Spleen (tissue), 11 donors: ENCODE data around the gene RARRES2. TPM values are rescaled to one million over a fixed set of nuclear protein-coding genes. Genes with fewer than 3 reads are reported as not detected.
A peak's percentile ranks its signal among the peaks of the same experiment; 100 is the strongest.

Source experiments
- DNase-seq: peaks from one replicate; pipeline ENCODE4 v3.0.0-alpha.2; 2020
- H3K27ac ChIP-seq, 8 donors: fragments of 200-600 bp; sonication (generic) in 7 of 8; 1 replicate in 4 of 8; 2 replicates in 4 of 8; pipeline versions ENCODE4 v1.5.0 to v1.8.0; 2016 to 2021; ENCODE audit warnings: inconsistent platforms in 4 of 8, mild to moderate bottlenecking in 4 of 8, moderate library complexity in 1 of 8
- H3K27me3 ChIP-seq, 7 donors: fragments of 200-600 bp; sonication (generic) in 6 of 7; replicated peaks in 1 of 7; 1 replicate in 4 of 7; 2 replicates in 3 of 7; pipeline versions ENCODE4 v1.5.0 to v1.8.0; 2016 to 2021; ENCODE audit warnings: inconsistent platforms in 3 of 7, mild to moderate bottlenecking in 1 of 7
- H3K36me3 ChIP-seq, 6 donors: fragments of 200-600 bp; sonication (generic) in 5 of 6; 1 replicate in 4 of 6; 2 replicates in 2 of 6; pipeline versions ENCODE4 v1.5.0 to v1.8.0; 2016 to 2021; ENCODE audit warnings: inconsistent platforms in 2 of 6
- H3K4me1 ChIP-seq, 6 donors: fragments of 200-600 bp; sonication (generic) in 5 of 6; 1 replicate in 3 of 6; 2 replicates in 3 of 6; pipeline versions ENCODE4 v1.5.0 to v1.8.0; 2016 to 2021; ENCODE audit warnings: inconsistent platforms in 3 of 6
- H3K4me3 ChIP-seq, 8 donors: fragments of 200-600 bp; sonication (generic) in 7 of 8; 1 replicate in 4 of 8; 2 replicates in 4 of 8; pipeline versions ENCODE4 v1.5.0 to v1.8.0; 2016 to 2021; ENCODE audit warnings: inconsistent platforms in 4 of 8, mild to moderate bottlenecking in 4 of 8, moderate library complexity in 2 of 8
- H3K9me3 ChIP-seq, 8 donors: fragments of 200-600 bp; sonication (generic) in 7 of 8; 1 replicate in 4 of 8; 2 replicates in 4 of 8; pipeline versions ENCODE4 v1.5.0 to v1.8.0; 2016 to 2021; ENCODE audit warnings: inconsistent platforms in 4 of 8
- CTCF ChIP-seq, 11 experiments: fragments of 200-600 bp in 7 of 11; fragments of 450-650 bp in 4 of 11; sonication (generic) in 4 of 11; IDR thresholded peaks in 8 of 11; conservative IDR thresholded peaks in 3 of 11; 1 replicate in 7 of 11; 2 replicates in 4 of 11; pipeline versions ENCODE4 v1.4.0 to v1.8.0; 2016 to 2021; ENCODE audit warnings: antibody characterized with exemption in 11 of 11, inconsistent platforms in 4 of 11, mild to moderate bottlenecking in 1 of 11
- POLR2A ChIP-seq, 3 donors: fragments of 450-650 bp; IDR thresholded peaks; one replicate each; pipeline ENCODE4 v1.5.1; 2017; ENCODE audit warnings: antibody characterized with exemption in 3 of 3, mild to moderate bottlenecking in 1 of 3
- POLR2AphosphoS5 ChIP-seq, 3 donors: sonication (generic); formaldehyde crosslinking; IDR thresholded peaks; one replicate each; pipeline ENCODE4 v1.5.1; 2017; ENCODE audit warnings: antibody characterized with exemption in 3 of 3
- WGBS, 5 donors: extraction: QIAGEN DNeasy Blood & Tissue Kit in 3 of 5; methylation state at CpG; one replicate each; pipeline versions ENCODE4 v1.1.5 to v1.1.7; 2013 to 2018; 5-methylcytosine and 5-hydroxymethylcytosine counted together
- intact Hi-C: fragments of 100-400 bp; cut with DNase I; formaldehyde crosslinking; loops from one replicate; pipeline ENCODE4 v1.15.0; 2023; ENCODE audit warnings: low total_unique reads
- polyA plus RNA-seq, 3 donors: library from polyadenylated mRNA; stranded (reverse); fragments of 200-250 nt; gene quantifications; one replicate each; pipeline ENCODE4 v1.2.1, GENCODE V29; 2013
- total RNA-seq, 7 donors: library from RNA; depleted of rRNA in 3 of 7; stranded (reverse); fragments of >200 nt in 3 of 7; fragmentation: NEBNext Ultra II Directional in 4 of 7; extraction: Animal tissue kit (Norgen Biotek cat#: 25700) in 4 of 7; gene quantifications; one replicate each; pipeline versions ENCODE4 v1.1.0 to v1.2.1, GENCODE V29; 2016 to 2021
- donor health status: healthy with polysubstance abuse.
- donor health status: DM: no; HTN: no; CAD: no; lungs with moderate emphysema.
- donor health status: DM: no; HTN: no; CAD: no.
- donor health status: Bipolar disorder and iron deficiency.
- donor health status: healthy.
- donor health status: DM: no; HTN: no; CAD: no.
- donor health status: DM: yes; HTN: yes; CAD: no.

Gene RARRES2
- total and polyA plus RNA-seq, 10 donors = 39.7 to 292 (median 105) TPM

DNA sequence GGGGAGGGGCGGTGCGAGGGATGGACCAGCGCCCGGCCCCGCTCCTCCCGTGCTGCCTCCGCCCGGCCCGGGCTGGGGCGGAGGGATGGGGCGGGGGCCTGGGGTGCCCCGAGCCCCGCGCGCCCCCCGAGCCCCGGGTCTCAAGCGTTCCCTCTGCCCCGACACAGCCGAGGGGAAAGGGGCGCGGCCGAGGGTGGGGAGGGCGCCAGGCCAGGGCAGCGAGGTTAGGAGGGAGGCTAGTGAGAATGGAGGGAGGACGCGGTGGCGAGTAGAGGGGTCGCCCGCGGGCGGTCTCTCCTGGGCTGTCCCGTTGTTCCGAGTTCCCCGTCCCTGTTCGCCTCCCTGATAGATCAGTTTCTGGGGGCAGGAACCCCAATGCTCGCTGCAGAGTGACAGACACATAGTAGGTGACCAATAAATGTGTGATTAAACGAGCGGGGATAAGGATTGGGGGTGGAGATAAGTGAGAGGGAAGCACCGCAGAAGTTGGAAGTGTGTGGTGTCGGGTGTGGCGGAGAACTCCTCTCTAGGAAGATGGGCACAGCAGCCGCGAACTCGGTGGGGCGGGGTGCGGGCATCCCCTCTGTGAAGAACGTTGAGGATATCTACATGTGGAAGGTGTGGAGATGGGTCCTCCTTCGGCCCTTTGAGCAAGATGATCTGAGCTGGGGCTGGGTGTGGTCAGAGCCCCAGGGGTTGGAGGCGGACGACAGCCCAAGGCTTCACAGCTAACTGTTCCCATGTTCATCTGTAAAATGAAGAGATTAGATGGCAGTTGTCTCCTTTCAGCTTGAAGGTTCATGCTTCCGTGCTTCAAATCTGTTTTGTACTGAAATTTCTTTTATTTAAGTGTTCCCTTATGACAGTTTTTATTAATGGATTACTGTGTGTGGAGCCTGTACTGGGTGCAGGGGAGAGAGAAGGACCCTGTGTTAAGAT is 38.3 kb upstream of the RARRES2 start:
- WGBS, 5 donors = 2 to 3% (median 2%) methylated on average over 23 to 52 of the region's 52 CpGs
- H3K27me3 ChIP-seq = no peaks in the 10 kb centered on the region
- peaks cover 21 to 91% (median 61%) of the 10 kb centered on the region in 6 donors for H3K4me1 ChIP-seq
- peaks cover 0 to 2% (median 0%) of the 10 kb centered on the region in 6 donors for H3K36me3 ChIP-seq
- DNase-seq = no peak
- H3K4me3 ChIP-seq = peak overlapping the region; percentile 85 to 96 (median 92)
- H3K9me3 ChIP-seq = no peaks in the 10 kb centered on the region
- intact Hi-C loops = no loop called here
- H3K27ac ChIP-seq = peak overlapping the region; percentile 90 to 97 (median 93)
- TF ChIP-seq POLR2A (IDR thresholded peaks at IDR 0.05) (peak in 1 of 3 donors; percentile 21), POLR2AphosphoS5 (IDR thresholded peaks at IDR 0.05) (no peak), CTCF (IDR thresholded peaks at IDR 0.05 in 8 of 11, conservative IDR thresholded peaks at IDR 0.05 in 3 of 11) (peak in 1 of 11 experiments; percentile 3)

DNA sequence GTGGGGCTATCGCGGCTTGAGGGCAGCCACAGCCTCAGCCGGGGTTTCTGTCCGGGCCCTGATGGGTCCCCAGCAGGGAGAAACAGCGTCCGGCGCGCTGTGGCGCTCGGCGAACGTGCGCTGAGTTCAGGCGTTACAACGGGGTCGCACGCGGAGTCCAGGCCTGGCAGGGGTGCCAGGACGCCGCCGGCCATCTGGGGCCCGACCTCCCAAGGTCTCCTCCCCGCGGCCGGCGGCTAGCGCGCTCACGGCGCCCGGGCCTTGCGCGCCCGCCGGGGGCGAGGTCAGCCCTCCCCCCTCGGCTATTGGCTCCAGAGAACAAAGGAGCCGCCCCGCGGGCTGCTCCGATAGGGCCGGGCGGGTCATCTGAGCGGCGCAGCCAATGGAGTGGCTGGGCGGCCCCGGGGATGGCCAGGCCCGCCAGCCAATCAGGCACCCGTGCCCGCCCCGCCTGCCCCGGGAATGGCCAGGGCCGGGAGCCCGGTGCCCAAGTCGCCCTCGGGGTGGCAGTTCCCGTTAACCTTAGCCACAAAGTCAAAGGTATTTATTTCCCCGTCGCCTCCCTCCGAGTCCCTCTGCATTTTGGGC is 37.5 kb upstream of the RARRES2 start, which contains the start of gene ZNF775:
Gene ZNF775, plus strand, starts transcription at position 478 of the 588 bp plus-strand sequence. CDS start 9,141 bp downstream, outside the sequence.
- intact Hi-C loops = no loop called here
- DNase-seq = peak; percentile 98
- peak; percentile 88 to 89 (median 88) for TF ChIP-seq POLR2AphosphoS5 (IDR thresholded peaks at IDR 0.05)
- TF ChIP-seq CTCF (IDR thresholded peaks at IDR 0.05 in 8 of 11, conservative IDR thresholded peaks at IDR 0.05 in 3 of 11) = peak in 5 of 11 experiments; percentile 12 to 53 (median 37)
- peak in 2 of 3 donors; percentile 9 to 74 for TF ChIP-seq POLR2A (IDR thresholded peaks at IDR 0.05)
- Histone ChIP-seq H3K27me3 (no peaks in the 10 kb centered on the region), H3K27ac (peak within 1 kb of the TSS; percentile 90 to 97 (median 93)), H3K9me3 (no peaks in the 10 kb centered on the region), H3K4me1 (peaks cover 21 to 91% (median 56%) of the 10 kb centered on the region in 6 donors), H3K4me3 (peak within 1 kb of the TSS; percentile 85 to 96 (median 92)), H3K36me3 (peaks cover 0 to 10% (median 5%) of the 10 kb centered on the region in 6 donors)
- 0 to 1% (median 1%) methylated on average over 26 to 60 of the region's 60 CpGs for WGBS, 5 donors

- Histone ChIP-seq H3K9me3 (no peaks in the 10 kb centered on the region), H3K4me3 (peak overlapping the region; percentile 85 to 96 (median 92)), H3K27ac (peak overlapping the region; percentile 88 to 97 (median 93)), H3K27me3 (no peaks in the 10 kb centered on the region), H3K36me3 (peaks cover 0 to 17% (median 10%) of the 10 kb centered on the region in 6 donors), H3K4me1 (peaks cover 21 to 91% (median 60%) of the 10 kb centered on the region in 6 donors)
- 3 to 7% (median 4%) methylated on average over 28 to 32 of the region's 32 CpGs for WGBS, 5 donors
- intact Hi-C loops = no loop called here
- no peak for TF ChIP-seq POLR2A (IDR thresholded peaks at IDR 0.05)
- TF ChIP-seq POLR2AphosphoS5 (IDR thresholded peaks at IDR 0.05) = peak in 1 of 3 donors; percentile 39
- peak in 2 of 11 experiments; percentile 4 to 19 for TF ChIP-seq CTCF (IDR thresholded peaks at IDR 0.05 in 8 of 11, conservative IDR thresholded peaks at IDR 0.05 in 3 of 11)
- DNase-seq = peak; percentile 84
Observed at GRCh38 chr7:150378115-150378852, 36.9 kb upstream of the RARRES2 start.
